Measurements from ENCODE around the gene OSBPL10. TPM values are rescaled to one million over a fixed set of nuclear protein-coding genes. Genes with fewer than 3 reads are reported as not detected.

Gene OSBPL10
- total RNA-seq, 1 donor from 2014 or later = 8.4 TPM

DNA sequence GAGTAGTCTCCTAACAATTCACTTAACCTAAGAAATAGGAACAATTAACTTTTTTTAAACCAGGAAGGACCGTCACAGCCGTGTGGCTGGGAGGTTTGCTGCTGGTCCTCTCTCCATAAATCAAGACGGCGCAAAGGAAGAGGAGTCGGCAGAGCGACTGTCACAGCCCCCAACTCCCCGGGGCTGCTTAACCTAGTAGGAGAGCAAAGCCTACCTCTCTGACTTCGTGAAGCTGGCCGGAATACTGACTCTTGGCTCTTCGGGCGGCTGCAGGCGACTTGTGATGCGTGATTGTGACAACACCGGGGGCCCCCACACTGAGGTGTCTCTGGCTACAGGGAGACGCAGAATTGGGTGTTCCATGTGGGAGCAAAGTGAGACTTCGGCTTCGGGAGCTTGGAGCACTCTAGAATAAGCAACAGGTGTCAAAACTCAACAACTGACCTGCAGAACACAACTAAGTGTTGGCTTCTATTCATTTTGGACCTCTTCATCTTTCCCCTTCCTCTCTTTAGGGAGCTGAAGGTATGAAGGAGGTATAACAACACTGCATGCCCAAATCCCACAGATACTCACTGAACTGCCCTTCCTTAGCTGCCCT, 151.1 kb downstream of the OSBPL10 start:
- no peaks in the 10 kb centered on the region for H3F3A ChIP-seq (ENCODE audit: low read depth)
- H4K20me1 ChIP-seq (ENCODE audit: low read depth) = no peaks in the 10 kb centered on the region
- no peaks in the 10 kb centered on the region for H3K36me3 ChIP-seq
- no peaks in the 10 kb centered on the region for H3K79me2 ChIP-seq (ENCODE audit: low read depth)
- Mint-ChIP-seq H3K4me3 (no peak overlapping the region), H3K4me1 (no peaks in the 10 kb centered on the region), H3K27me3 (ENCODE audit: insufficient read depth, low read depth) (peaks cover 2% of the 10 kb centered on the region), H3K36me3 (no peaks in the 10 kb centered on the region), H3K9me3 (no peaks in the 10 kb centered on the region), H3K27ac (no peak overlapping the region)
- H2AFZ ChIP-seq (replicated peaks) = no peak overlapping the region
- H3K9ac ChIP-seq = no peak overlapping the region
- DNase-seq (ENCODE audit: low spot score) = no peak
- H3K4me1 ChIP-seq = no peaks in the 10 kb centered on the region
- no peak overlapping the region for H3K4me3 ChIP-seq
- H3K27me3 ChIP-seq = no peaks in the 10 kb centered on the region
- H3K27ac ChIP-seq = no peak overlapping the region
- no peaks in the 10 kb centered on the region for H3K9me3 ChIP-seq (ENCODE audit: low read depth)
- H3K4me2 ChIP-seq = no peak overlapping the region
- TF ChIP-seq EZH2phosphoT487 (IDR thresholded peaks at IDR 0.05) (no peak), EZH2 (IDR thresholded peaks at IDR 0.05) (no peak)
- TF ChIP-seq, protein P1, sequence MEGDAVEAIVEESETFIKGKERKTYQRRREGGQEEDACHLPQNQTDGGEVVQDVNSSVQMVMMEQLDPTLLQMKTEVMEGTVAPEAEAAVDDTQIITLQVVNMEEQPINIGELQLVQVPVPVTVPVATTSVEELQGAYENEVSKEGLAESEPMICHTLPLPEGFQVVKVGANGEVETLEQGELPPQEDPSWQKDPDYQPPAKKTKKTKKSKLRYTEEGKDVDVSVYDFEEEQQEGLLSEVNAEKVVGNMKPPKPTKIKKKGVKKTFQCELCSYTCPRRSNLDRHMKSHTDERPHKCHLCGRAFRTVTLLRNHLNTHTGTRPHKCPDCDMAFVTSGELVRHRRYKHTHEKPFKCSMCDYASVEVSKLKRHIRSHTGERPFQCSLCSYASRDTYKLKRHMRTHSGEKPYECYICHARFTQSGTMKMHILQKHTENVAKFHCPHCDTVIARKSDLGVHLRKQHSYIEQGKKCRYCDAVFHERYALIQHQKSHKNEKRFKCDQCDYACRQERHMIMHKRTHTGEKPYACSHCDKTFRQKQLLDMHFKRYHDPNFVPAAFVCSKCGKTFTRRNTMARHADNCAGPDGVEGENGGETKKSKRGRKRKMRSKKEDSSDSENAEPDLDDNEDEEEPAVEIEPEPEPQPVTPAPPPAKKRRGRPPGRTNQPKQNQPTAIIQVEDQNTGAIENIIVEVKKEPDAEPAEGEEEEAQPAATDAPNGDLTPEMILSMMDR (IDR thresholded peaks at IDR 0.05) = no peak

DNA sequence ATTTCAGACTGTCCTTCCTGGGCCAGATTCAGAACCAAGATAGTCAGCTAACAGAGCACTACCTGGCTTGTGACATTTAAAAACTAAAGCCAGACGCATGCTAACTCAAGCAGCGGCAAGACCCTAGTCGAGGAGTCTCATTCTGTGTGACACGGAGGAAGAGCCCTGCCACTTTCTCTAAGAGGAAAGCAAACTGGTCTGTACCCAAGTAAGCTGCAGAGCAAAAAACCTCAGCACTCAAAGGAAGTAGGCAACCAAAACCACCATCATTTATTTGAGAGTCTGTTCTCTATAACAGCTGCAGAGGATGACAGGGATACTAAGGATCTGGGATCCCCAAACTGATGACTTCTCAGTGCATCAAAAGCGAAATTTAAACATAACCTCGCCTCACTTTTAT, 152.1 kb downstream of the OSBPL10 start:
- no peak for TF ChIP-seq EZH2 (IDR thresholded peaks at IDR 0.05)
- TF ChIP-seq, protein P1 (IDR thresholded peaks at IDR 0.05) = no peak
- no peak for TF ChIP-seq EZH2phosphoT487 (IDR thresholded peaks at IDR 0.05)
- Mint-ChIP-seq H3K4me1 (no peaks in the 10 kb centered on the region), H3K27ac (no peak overlapping the region), H3K27me3 (ENCODE audit: insufficient read depth, low read depth) (peaks cover 2% of the 10 kb centered on the region), H3K9me3 (peaks cover under 1% of the 10 kb centered on the region), H3K36me3 (no peaks in the 10 kb centered on the region), H3K4me3 (no peak overlapping the region)
- Histone ChIP-seq H3K9me3 (ENCODE audit: low read depth) (no peaks in the 10 kb centered on the region), H3K27ac (no peak overlapping the region), H3K36me3 (no peaks in the 10 kb centered on the region), H3K9ac (no peak overlapping the region), H3K4me2 (no peak overlapping the region), H3K79me2 (ENCODE audit: low read depth) (no peaks in the 10 kb centered on the region), H3K4me3 (no peak overlapping the region), H3K27me3 (no peaks in the 10 kb centered on the region), H4K20me1 (ENCODE audit: low read depth) (no peaks in the 10 kb centered on the region), H3K4me1 (no peaks in the 10 kb centered on the region), H2AFZ (replicated peaks) (no peak overlapping the region), H3F3A (ENCODE audit: low read depth) (no peaks in the 10 kb centered on the region)
- no peak for DNase-seq (ENCODE audit: low spot score)

DNA sequence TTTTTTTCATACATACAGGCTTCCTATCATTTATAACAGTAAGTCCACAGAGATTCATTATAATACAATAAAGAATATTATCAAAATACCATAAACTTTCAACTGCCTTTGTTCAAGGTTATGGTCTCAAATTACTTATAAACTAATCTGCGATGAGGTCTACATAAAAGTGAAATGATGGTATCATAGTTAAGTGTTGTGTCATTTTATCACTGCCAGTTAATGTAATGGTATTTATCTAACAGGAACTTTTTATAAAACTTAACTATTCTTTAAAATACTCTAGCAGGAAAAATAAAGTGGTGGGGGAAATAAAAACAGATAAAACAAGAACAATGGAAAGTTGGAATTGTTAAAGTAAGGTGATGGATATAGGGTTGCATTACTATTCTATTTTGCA, 153.1 kb downstream of the OSBPL10 start:
- Histone ChIP-seq H3K27me3 (no peaks in the 10 kb centered on the region), H3K27ac (no peak overlapping the region), H3F3A (ENCODE audit: low read depth) (no peaks in the 10 kb centered on the region), H3K4me2 (no peak overlapping the region), H3K4me3 (no peak overlapping the region), H3K36me3 (no peaks in the 10 kb centered on the region), H3K79me2 (ENCODE audit: low read depth) (no peaks in the 10 kb centered on the region), H3K4me1 (no peaks in the 10 kb centered on the region), H4K20me1 (ENCODE audit: low read depth) (no peaks in the 10 kb centered on the region), H3K9me3 (ENCODE audit: low read depth) (no peaks in the 10 kb centered on the region), H2AFZ (replicated peaks) (no peak overlapping the region), H3K9ac (no peak overlapping the region)
- peaks cover 2% of the 10 kb centered on the region for H3K9me3 Mint-ChIP-seq
- no peak overlapping the region for H3K27ac Mint-ChIP-seq
- no peaks in the 10 kb centered on the region for H3K36me3 Mint-ChIP-seq
- no peak for DNase-seq (ENCODE audit: low spot score)
- TF ChIP-seq EZH2 (IDR thresholded peaks at IDR 0.05) (no peak), EZH2phosphoT487 (IDR thresholded peaks at IDR 0.05) (no peak)
- TF ChIP-seq, protein P1 (IDR thresholded peaks at IDR 0.05) = no peak
- no peaks in the 10 kb centered on the region for H3K4me1 Mint-ChIP-seq
- peaks cover 2% of the 10 kb centered on the region for H3K27me3 Mint-ChIP-seq (ENCODE audit: insufficient read depth, low read depth)
- H3K4me3 Mint-ChIP-seq = no peak overlapping the region

Measured in neural progenitor cell (in vitro differentiated cells).